ENCODE measurements around the gene R3HDM4.

The R3HDM4 gene

GRCh38 chr19:911197-912033 is 1.6 kb downstream of the R3HDM4 start:
- no peak for DNase-seq

- no peak for DNase-seq
Observed at GRCh38 chr19:907183-907853, 5.7 kb downstream of the R3HDM4 start.

GRCh38 chr19:906480-906879 is 6.5 kb downstream of the R3HDM4 start:
- DNase-seq: no peak

- DNase-seq: no peak
Observed at GRCh38 chr19:904545-904944, 8.5 kb downstream of the R3HDM4 start.

GRCh38 chr19:903266-903797 is 9.7 kb downstream of the R3HDM4 start:
- peak; percentile 85 for DNase-seq

DNA sequence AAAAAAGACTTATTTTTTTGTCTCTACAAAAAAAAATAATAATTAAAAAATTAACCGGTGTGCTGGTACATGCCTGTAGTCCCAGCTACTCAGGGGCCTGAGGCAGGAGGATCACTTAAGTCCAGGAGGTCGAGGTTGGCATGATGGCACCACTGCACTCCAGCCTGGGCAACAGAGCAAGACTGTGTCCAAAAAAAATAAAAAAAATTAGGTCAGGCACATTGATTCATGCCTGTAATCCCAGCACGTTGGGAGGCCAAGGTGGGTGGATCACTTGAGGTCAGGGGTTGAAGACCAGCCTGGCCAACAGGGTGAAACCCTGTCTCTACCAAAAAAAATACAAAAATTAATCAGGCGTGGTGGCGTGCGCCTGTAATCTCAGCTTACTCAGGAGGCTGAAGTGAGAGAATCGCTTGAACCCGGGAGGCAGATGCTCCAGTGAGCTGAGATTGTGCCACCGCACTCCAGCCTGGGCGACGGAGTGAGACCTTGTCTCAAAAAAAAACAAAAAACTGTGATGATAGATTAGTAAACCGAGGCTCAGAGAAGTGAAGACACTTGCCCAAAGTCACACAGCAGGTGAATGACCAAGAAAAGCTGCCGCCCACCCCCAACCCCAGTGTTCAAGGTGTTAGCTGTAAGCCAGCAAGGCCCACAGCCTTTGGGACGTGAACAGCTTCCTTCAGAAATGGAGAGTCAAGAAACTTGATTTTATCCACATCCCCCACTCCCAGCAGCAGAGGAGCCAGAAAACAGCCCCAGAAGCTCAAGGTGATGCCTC is 10.4 kb downstream of the R3HDM4 start:
- DNase-seq: no peak

- no peak for DNase-seq
Observed at GRCh38 chr19:902093-902370, 11.0 kb downstream of the R3HDM4 start.

DNA sequence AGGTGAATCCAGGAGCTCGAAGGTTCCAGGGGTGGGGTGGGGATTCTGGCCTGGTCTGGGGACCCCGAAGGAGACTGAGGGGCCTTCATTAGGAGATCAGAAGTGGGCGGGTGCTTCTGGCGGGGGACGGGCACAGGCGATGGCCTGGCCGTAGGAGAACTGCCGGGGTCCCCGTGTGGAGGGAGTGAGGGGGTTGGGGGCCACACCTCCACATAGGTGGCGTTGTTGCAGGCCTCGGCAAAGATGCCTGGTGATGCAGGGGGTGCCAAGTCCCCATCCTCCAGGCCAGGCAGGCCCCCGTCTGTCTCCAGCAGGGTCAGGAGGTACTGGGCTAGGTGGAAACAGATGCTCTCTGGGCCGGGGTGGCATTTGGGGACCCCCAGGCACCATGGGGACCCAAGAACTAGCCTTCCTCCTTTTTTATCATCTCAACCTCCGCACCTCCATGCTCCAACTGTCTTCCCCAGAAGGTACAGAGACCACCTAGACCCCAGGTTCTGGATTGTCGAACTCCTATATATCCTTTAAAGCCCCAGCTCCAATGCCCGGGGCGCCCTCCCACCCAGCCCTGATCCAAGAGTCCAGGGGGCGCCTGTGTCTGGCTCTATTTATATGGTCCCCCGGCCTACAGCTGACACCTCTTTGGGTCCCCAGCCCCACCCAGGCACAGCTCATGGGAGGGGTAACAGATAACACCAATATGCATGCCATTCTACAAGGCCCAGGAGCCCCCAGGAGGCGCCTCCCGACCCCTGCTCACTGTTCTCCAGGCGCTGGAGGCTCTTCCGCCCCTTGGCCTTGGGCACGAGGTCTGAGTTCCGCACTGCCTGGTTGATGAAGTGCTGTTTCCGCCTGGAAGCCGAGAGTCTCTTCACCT is 11.6 kb downstream of the R3HDM4 start:
- no peak for DNase-seq

DNA sequence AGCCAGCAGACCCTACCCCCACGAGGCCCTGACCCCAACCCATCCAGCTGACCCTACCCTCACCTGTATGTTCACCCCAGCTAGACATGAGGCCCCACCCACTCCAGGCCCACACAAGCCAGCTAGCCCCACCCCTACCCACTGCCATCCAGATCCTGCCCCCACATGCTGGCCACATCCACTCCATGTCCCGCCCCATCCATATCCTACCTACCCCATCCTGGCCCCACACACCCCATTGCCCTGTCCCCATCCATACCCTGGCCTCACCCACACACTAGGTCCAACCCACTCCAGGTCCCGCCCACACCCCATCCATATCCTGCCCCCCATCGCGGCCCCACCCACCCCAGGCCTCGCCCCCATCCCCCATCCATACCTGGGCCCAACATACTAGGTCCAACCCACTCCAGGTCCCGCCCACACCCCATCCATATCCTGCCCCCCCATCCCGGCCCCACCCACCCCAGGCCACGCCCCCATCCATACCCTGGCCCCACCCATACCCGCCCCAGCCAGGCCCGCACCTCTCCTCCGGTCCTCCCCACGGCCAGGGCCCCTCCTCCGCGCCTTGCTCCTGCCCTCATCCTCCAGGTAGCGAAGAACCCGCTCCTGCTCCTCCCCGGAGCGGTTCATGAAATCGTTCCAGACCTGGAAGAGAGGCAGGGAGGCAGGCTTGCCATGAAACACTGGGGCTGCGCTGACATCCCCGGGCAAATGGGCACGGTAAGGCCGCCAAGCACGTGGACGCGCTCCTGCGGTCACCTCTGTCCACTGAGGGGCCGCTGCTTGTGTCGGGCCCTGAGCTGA is 12.5 kb downstream of the R3HDM4 start:
- DNase-seq: no peak

DNA sequence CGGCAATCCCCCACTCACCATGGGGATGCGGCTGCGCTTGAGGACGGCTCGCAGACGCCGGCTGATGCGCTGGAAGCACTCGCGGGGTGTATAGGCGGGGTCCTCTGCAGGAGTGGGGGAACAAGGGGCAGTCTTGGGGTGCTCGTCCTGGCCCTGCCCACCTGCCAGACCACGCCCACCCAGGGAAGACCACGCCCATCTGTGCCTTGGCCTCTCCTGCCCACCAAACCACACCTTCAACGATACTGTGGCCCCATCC is 13.0 kb downstream of the R3HDM4 start:
- no peak for DNase-seq

DNA sequence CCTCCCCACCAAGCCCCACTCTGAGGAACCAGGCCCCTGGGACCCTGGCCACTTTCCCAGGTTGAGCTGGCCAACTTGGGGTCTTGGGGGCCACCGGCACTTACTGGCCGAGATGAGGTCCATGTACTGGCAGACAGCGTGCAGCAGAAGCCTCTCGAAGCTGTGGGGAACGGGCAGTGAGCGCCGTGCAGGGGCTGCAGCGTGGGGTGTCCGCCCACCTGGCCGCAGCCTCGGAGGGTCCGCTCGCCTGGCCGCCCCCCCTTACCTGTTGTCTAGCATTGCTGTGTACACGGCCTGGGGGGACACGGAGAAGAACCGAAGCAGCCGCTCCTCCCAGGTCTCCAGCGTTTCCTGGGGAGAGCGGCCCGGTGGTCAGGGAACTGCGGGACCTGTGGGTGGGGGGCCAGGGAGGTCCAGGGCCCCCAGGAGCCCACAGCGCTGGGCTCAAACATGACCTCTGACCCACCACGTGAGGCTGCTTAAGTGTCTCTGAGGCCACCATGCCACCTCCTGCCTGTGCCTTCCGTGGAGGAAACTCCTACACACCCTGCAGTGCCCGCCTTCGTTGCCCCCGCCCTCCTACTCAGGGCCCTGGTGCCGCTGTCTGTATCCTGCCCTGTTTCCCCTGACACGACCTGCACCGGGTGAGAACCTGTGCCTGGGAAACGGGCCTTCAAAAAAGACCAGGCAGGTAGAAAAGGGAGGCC is 13.5 kb downstream of the R3HDM4 start:
- no peak for DNase-seq

- DNase-seq: peak; percentile 94
Observed at GRCh38 chr19:898663-899062, 14.4 kb downstream of the R3HDM4 start.

DNA sequence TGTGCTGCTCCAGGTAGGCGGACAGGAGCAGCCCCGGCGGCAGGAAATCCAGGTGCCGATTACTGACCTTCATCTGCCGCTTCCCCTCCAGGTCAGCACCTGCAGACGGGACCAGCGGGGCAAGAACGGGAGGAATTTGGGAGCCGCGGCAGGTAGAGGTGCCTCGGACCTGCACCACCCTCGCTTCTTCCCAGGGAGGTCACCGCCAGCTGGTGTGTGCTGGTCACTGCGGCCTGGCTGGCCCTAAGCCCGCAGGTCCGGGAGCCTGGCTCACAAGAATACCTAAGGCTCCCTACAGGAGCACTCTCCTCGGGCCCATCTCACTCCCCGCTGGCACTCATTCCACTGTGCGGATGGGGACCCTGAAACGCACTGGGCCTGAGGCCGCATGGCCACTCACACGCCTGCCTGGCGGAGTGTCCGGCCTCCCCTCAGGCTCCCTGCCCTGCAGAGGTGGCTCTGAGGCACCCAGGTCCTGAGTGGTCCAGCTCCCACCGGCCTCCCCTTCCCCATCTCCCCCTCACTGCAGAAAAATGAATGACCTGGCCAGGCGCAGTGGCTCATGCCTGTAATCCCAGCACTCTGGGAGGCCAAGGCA is 15.5 kb downstream of the R3HDM4 start:
- DNase-seq: no peak

- DNase-seq: no peak
Observed at GRCh38 chr19:896999-897398, 16.0 kb downstream of the R3HDM4 start.

DNA sequence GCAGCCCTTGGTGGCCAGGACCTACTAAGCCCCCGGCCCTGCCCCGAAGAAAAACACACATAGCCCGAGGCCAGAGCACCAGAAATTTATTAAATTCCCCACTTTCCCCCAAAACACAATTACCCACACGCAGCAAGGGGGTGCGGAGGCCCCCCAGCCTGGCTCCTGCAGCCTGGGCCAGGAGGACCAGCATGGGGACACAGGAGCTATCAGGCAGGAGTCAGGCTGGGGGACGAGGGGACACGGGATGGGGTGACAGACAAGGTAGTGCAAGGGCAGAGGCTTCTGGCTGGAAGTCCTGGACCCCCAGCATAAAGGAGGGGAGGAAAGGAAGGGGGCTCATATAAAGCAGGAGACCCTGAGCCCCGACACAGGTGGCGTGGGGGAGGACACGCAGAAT is 16.6 kb downstream of the R3HDM4 start:
- no peak for DNase-seq

DNA sequence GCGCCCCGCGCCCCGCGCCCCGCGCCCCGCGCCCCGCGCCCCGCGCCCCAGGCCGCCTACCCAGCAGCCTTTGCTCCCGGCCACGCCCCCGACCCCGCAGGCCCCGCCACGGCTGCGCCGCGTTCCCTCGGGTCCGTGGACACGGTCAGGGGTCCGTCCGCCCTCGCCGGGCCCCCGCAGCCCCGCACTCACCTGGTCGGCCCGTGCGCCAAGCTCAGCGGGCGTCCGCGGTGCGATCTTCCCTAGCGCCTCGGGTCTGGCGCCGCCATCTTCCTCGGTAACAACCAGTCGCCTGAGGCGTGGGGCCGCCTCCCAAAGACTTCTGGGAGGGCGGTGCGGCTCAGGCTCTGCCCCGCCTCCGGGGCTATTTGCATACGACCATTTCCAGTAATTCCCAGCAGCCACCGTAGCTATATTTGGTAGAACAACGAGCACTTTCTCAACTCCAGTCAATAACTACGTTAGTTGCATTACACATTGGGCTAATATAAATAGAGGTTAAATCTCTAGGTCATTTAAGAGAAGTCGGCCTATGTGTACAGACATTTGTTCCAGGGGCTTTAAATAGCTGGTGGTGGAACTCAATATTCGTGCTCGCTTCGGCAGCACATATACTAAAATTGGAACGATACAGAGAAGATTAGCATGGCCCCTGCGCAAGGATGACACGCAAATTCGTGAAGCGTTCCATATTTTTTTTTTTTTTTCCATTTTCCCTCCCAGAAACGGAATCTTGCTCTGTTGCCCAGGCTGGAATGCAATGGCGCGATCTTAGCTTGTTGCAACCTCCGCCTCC is 19.9 kb downstream of the R3HDM4 start, which contains the start of the genes MED16 and RNU6-9:
Gene MED16, minus strand, starts transcription at position 294 of the 796 bp plus-strand sequence. CDS start 2,056 bp downstream, outside the sequence.
Gene RNU6-9, plus strand, starts transcription at position 591 of the 796 bp plus-strand sequence.
- DNase-seq: peak; percentile 94

DNA sequence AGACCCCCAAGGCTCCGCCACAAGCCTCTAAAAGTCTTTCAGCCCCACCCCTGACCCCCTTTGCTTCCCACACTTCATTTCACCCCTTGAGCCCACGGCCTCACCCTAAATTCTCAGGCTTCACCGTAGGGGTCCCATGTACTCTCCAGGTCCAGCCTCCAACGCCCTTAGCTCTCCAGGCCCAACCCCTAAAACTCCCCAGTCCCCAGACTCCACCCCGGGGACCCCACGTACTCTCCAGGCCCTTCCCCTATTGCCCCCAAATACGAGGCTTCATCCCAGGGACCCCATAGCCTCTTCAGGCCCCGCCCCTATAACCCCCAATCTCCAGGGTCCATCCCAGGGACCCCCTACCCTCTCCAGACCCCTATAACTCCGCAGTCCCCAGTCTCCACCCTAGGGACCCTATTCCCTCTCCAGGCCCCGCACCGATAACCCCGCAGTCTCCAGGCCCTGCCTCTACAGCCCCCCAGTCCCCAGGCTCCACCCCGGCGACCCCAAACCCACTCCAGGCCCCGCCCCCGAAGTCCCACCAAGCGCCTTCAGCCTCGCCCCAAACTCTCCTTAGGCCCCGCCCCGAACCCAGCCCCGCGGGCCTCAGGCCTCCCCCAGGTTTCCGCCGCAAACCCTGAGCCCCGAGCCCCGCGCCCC is 20.7 kb downstream of the R3HDM4 start:
- no peak for DNase-seq

DNA sequence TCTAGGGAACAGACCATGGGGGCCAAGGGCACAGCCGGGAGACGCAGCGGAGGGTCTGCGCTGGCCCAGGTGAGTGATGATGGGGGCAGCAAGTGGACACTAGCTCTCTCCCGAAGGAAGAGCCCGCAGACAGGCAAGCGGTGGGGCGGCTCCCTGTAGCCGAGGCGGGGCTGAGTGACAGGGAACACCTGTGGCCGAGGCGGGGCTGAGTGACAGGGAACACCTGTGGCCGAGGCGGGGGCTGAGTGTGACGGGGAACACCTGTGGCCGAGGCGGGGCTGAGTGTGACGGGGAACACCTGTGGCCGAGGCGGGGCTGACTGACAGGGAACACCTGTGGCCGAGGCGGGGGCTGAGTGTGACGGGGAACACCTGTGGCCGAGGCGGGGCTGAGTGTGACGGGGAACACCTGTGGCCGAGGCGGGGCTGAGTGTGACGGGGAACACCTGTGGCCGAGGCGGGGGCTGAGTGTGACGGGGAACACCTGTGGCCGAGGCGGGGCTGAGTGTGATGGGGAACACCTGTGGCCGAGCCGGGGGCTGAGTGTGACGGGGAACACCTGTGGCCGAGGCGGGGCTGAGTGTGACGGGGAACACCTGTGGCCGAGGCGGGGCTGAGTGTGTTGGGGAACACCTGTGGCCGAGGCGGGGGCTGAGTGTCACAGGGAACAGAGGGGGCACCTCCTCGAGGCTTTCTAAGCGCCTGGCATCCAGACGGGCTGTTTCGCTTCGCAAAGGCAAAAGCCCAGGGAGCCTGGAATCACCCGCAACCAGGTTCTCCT is 21.4 kb downstream of the R3HDM4 start:
- peak; percentile 52 for DNase-seq
